Nephron (organoid): ENCODE results near the gene HIP1.
"Not testable (repeated sequence)": the region's sequence is repeated elsewhere in the genome, so short reads cannot be mapped to it uniquely, and the experiment has no call there.

ENCODE experiments used
- H3K27ac Mint-ChIP-seq, 3 experiments: 2 replicates each; pipeline ENCODE4 v1.8.0; 2020; ENCODE audit warnings: mixed read lengths in 3 of 3, mild to moderate bottlenecking in 2 of 3, moderate library complexity in 1 of 3
- H3K27me3 Mint-ChIP-seq: 2 replicates; pipeline ENCODE4 v1.8.0; 2021; ENCODE audit warnings: low read depth, mild to moderate bottlenecking, moderate library complexity, mixed read lengths
- H3K36me3 Mint-ChIP-seq: 2 replicates; pipeline ENCODE4 v1.8.0; 2020; ENCODE audit warnings: low read depth, mixed read lengths
- H3K4me1 Mint-ChIP-seq: 2 replicates; pipeline ENCODE4 v1.8.0; 2020; ENCODE audit warnings: mixed read lengths
- H3K4me3 Mint-ChIP-seq, 3 experiments: 2 replicates each; pipeline ENCODE4 v1.8.0; 2020; ENCODE audit warnings: mild to moderate bottlenecking in 3 of 3, mixed read lengths in 3 of 3, moderate library complexity in 2 of 3
- H3K9me3 Mint-ChIP-seq: 2 replicates; pipeline ENCODE4 v1.8.0; 2020; ENCODE audit warnings: mixed read lengths
- CTCF ChIP-seq, 3 experiments: fragments of 200-600 bp; sonication (generic); IDR thresholded peaks; one replicate each; pipeline ENCODE4 v1.5.0; 2021; ENCODE audit warnings: antibody characterized with exemption in 3 of 3; ENCODE audit not compliant: unreplicated experiment in 3 of 3

HIP1 gene

GRCh38 chr7:75694638-75695399, 43.9 kb downstream of the HIP1 start:
- Mint-ChIP-seq H3K27ac (peak overlapping the region in 2 of 3 experiments; percentile 0 to 22), H3K4me1 (peaks cover 11% of the 10 kb centered on the region), H3K9me3 (peaks cover 2% of the 10 kb centered on the region), H3K36me3 (no peaks in the 10 kb centered on the region), H3K4me3 (no peak overlapping the region), H3K27me3 (peaks cover 7% of the 10 kb centered on the region)
- no peak for TF ChIP-seq CTCF (IDR thresholded peaks at IDR 0.05; ENCODE audit: unreplicated experiment in 3 of 3)

- H3K9me3 Mint-ChIP-seq, H3K27me3 Mint-ChIP-seq, H3K27ac Mint-ChIP-seq, H3K4me3 Mint-ChIP-seq, H3K36me3 Mint-ChIP-seq: not testable (repeated sequence)
- H3K4me1 Mint-ChIP-seq = peaks cover 14% of the 10 kb centered on the region
These were observed 45.1 kb downstream of the HIP1 start for GRCh38 chr7:75693668-75694067.

GRCh38 chr7:75691793-75692543, 46.8 kb downstream of the HIP1 start:
- Mint-ChIP-seq H3K36me3 (no peaks in the 10 kb centered on the region), H3K9me3 (peaks cover 2% of the 10 kb centered on the region), H3K27ac (peak overlapping the region in 1 of 3 experiments; percentile 81), H3K4me1 (peaks cover 27% of the 10 kb centered on the region), H3K27me3 (peaks cover 7% of the 10 kb centered on the region), H3K4me3 (no peak overlapping the region)
- no peak for TF ChIP-seq CTCF (IDR thresholded peaks at IDR 0.05; ENCODE audit: unreplicated experiment in 3 of 3)

DNA sequence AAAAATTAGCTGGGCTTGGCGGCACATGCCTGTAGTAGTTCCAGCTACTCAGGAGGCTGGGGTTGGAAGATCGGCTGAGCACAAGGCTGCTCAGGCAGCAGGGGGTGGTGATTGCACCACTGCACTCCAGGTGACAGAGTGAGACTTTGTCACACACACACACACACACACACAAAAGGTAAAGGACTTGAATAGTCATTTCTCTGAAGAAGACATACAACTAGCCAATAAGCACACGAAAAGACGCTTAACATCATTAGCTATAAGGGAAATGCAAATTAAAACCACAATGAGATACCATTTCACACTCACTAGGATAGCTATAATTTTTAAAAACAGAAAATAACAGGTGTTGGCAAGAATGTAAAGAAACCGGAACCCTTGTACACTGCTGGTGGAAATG, 48.6 kb downstream of the HIP1 start:
- Mint-ChIP-seq H3K27ac (peak overlapping the region in 2 of 3 experiments; percentile 64 to 73), H3K36me3 (no peaks in the 10 kb centered on the region), H3K27me3 (peaks cover 7% of the 10 kb centered on the region), H3K4me3 (no peak overlapping the region), H3K4me1 (peaks cover 31% of the 10 kb centered on the region), H3K9me3 (peaks cover 2% of the 10 kb centered on the region)
- TF ChIP-seq CTCF (IDR thresholded peaks at IDR 0.05; ENCODE audit: unreplicated experiment in 3 of 3) = no peak

GRCh38 chr7:75689246-75690099, 49.3 kb downstream of the HIP1 start:
- Mint-ChIP-seq H3K4me3 (no peak overlapping the region), H3K4me1 (peaks cover 25% of the 10 kb centered on the region), H3K27ac (peak overlapping the region in 1 of 3 experiments; percentile 64), H3K9me3 (peaks cover 2% of the 10 kb centered on the region), H3K27me3 (peaks cover 7% of the 10 kb centered on the region), H3K36me3 (no peaks in the 10 kb centered on the region)
- no peak for TF ChIP-seq CTCF (IDR thresholded peaks at IDR 0.05; ENCODE audit: unreplicated experiment in 3 of 3)
